ENCODE measurements around the gene STIM2. TPM values are rescaled to one million over a fixed set of nuclear protein-coding genes. Genes with fewer than 3 reads are reported as not detected.
"Not testable (repeated sequence)": the region's sequence is repeated elsewhere in the genome, so short reads cannot be mapped to it uniquely, and the experiment has no call there.

STIM2 gene
- total and polyA plus RNA-seq, 2 donors (not counting 3 experiments of a cell fraction or from before 2014, with no cell fraction given), result 21.0 to 21.2 TPM

- Histone ChIP-seq H3K4me1 (ENCODE audit: control insufficient read depth, extremely low read depth, insufficient read depth, low read length) (peaks cover 15% of the 10 kb centered on the region), H3K9me1 (replicated peaks; ENCODE audit: control insufficient read depth, extremely low read depth, insufficient read depth, low read length) (no peaks in the 10 kb centered on the region), H3K4me3 (replicated peaks in 1 of 3; ENCODE audit: insufficient read depth in 1 of 3, low read depth in 1 of 3, low read length in 3 of 3) (no peak overlapping the region), H4K20me1 (replicated peaks; ENCODE audit: control insufficient read depth, extremely low read depth, insufficient read depth, low read length) (no peaks in the 10 kb centered on the region), H3K4me2 (ENCODE audit: insufficient read depth, low read length) (peak overlapping the region; percentile 25), H3K36me3 (ENCODE audit: control insufficient read depth in 2 of 2, extremely low read depth in 1 of 2, insufficient read depth in 2 of 2, low read length in 2 of 2) (no peaks in the 10 kb centered on the region), H3K9me3 (replicated peaks; ENCODE audit: control insufficient read depth, insufficient read depth, low read length) (no peaks in the 10 kb centered on the region), H3K27me3 (ENCODE audit: control insufficient read depth in 2 of 2, insufficient read depth in 2 of 2, low read length in 2 of 2) (no peaks in the 10 kb centered on the region), H3K9ac (replicated peaks; ENCODE audit: extremely low read depth, insufficient read depth, low read length) (no peak overlapping the region), H2AFZ (ENCODE audit: low read depth, low read length) (peak overlapping the region; percentile 73), H3K79me2 (ENCODE audit: control insufficient read depth, insufficient read depth, low read length) (no peaks in the 10 kb centered on the region), H3K27ac (ENCODE audit: insufficient read depth, low read depth, low read length) (no peak overlapping the region)
- dilution Hi-C loops (cut with MboI; ENCODE audit: extremely low pct_ligation_motif_present, low sequenced_read_pairs), result no loop called here
- no TSS peak for BruUV-seq (replicated peaks)
- FAIRE-seq (no peak), DNase-seq (ENCODE audit: low read depth, low spot score) (peak; percentile 30)
- ChIA-PET CTCF (no interaction called here), POLR2A (no interaction called here)
- intact Hi-C loops (cut with micrococcal nuclease), result no loop called here
- TF ChIP-seq GATA2 (IDR thresholded peaks at IDR 0.05; ENCODE audit: insufficient read depth, insufficient read length, low read depth, low read length), result no peak
- TF ChIP-seq POLR2A (IDR thresholded peaks at IDR 0.05; ENCODE audit: low read depth, low read length), result no peak
- no peak for TF ChIP-seq EZH2 (IDR thresholded peaks at IDR 0.05; ENCODE audit: borderline replicate concordance, low read depth, low read length, severe bottlenecking)
- TF ChIP-seq MYC (IDR thresholded peaks at IDR 0.05; ENCODE audit: low read depth, low read length), result no peak
- no peak for TF ChIP-seq JUN (IDR thresholded peaks at IDR 0.05; ENCODE audit: borderline replicate concordance, insufficient read depth, insufficient read length, low read depth)
- TF ChIP-seq POLR2AphosphoS5 (IDR thresholded peaks at IDR 0.05; ENCODE audit: insufficient read depth, low read depth, low read length), result no peak
- TF ChIP-seq, protein P1, sequence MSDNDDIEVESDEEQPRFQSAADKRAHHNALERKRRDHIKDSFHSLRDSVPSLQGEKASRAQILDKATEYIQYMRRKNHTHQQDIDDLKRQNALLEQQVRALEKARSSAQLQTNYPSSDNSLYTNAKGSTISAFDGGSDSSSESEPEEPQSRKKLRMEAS (IDR thresholded peaks at IDR 0.05; ENCODE audit: insufficient read depth, insufficient read length), result no peak
- no peak for TF ChIP-seq CTCF (IDR thresholded peaks at IDR 0.05; ENCODE audit: extremely low read depth in 1 of 2, insufficient read depth in 1 of 2, low read depth in 1 of 2, low read length in 2 of 2)
- no peak for TF ChIP-seq FOS (IDR thresholded peaks at IDR 0.05; ENCODE audit: borderline replicate concordance, insufficient read depth, low read length)
Measured at GRCh38 chr4:26826721-26827120, 33.9 kb upstream of the STIM2 start.

DNA sequence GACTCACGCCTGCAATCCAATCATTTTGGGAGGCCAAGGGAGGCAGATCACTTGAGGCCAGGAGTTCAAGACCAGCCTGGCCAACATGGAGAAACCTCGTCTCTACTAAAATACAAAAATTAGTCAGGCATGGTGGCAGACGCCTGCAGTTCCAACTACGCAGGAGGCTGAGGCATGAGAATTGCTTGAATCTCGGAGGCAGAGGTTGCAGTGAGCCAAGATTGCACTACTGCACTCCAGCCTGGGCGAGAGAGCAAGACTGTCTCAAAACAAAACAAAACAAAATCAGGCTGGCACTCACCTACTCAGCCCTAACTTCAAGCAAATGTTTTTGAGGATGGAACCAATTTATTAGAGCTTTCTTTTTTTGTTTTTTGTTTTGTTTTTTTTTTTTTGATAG is 33.3 kb upstream of the STIM2 start:
- not testable (repeated sequence) for H3K9me3 ChIP-seq (replicated peaks; ENCODE audit: control insufficient read depth, insufficient read depth, low read length)

More for the DNA sequence above, 33.3 kb upstream of the STIM2 start:
- H3K9ac ChIP-seq (replicated peaks; ENCODE audit: extremely low read depth, insufficient read depth, low read length); H3K79me2 ChIP-seq (ENCODE audit: control insufficient read depth, insufficient read depth, low read length); H3K36me3 ChIP-seq (ENCODE audit: control insufficient read depth in 2 of 2, extremely low read depth in 1 of 2, insufficient read depth in 2 of 2, low read length in 2 of 2); H3K4me3 ChIP-seq (replicated peaks in 1 of 3; ENCODE audit: insufficient read depth in 1 of 3, low read depth in 1 of 3, low read length in 3 of 3); H3K4me1 ChIP-seq (ENCODE audit: control insufficient read depth, extremely low read depth, insufficient read depth, low read length); H2AFZ ChIP-seq (ENCODE audit: low read depth, low read length); POLR2A ChIA-PET; H3K9me1 ChIP-seq (replicated peaks; ENCODE audit: control insufficient read depth, extremely low read depth, insufficient read depth, low read length); H3K27me3 ChIP-seq (ENCODE audit: control insufficient read depth in 2 of 2, insufficient read depth in 2 of 2, low read length in 2 of 2); BruUV-seq (replicated peaks); CTCF ChIA-PET; H3K4me2 ChIP-seq (ENCODE audit: insufficient read depth, low read length); intact Hi-C loops (cut with micrococcal nuclease); H3K27ac ChIP-seq (ENCODE audit: insufficient read depth, low read depth, low read length); dilution Hi-C loops (cut with MboI; ENCODE audit: extremely low pct_ligation_motif_present, low sequenced_read_pairs); FAIRE-seq; DNase-seq (ENCODE audit: low read depth, low spot score); H4K20me1 ChIP-seq (replicated peaks; ENCODE audit: control insufficient read depth, extremely low read depth, insufficient read depth, low read length): not testable (repeated sequence)

Data from endothelial cell of umbilical vein (primary cell).